HG03103 (cell line): Measurements from ENCODE around the gene ATG14.

ENCODE experiments used
- ATAC-seq: cut with Tn5 transposase; IDR thresholded peaks from one replicate; pipeline ENCODE4 v1.9.1; 2021; ENCODE audit warnings: low read depth; ENCODE audit not compliant: unreplicated experiment

ATG14 gene

GRCh38 chr14:55324812-55325211, 86.8 kb downstream of the ATG14 start:
- no peak for ATAC-seq

DNA sequence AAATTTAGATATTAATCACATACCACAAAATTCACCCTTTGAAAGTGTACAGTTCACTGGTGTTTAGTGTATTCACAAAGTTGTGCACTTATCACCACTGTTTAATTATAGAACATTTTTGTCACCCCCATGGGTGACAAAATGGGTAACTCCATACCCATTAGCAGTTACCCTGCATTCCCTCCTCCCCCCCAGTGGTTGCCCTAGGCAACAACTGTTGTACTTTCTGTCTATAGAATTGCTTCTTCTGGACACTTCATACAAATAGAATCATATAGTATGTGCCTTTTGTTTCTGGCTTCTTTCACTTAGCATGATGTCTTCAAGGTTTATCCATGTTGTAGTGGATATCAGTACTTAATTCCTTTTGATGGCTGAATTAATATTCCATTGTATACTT, 87.7 kb downstream of the ATG14 start:
- ATAC-seq: no peak

DNA sequence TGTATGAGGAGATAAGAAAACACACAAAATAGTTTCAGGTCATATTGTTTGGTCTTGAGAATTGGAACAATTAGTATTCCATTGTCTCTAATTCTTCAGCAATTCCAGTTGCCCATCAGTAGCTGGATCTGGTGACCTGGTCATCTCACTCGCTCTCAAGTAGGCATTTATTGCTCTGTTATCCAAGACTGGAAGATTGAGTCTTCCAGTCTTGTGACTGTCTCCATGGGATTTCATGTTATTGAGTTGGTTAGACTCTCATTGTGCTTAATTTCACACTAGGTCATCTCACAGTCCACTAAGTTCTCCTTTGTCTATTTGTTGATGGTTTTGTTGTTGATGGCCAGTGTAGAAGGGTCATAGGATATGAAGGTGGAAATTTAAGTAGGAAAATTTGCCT, 92.9 kb downstream of the ATG14 start:
- ATAC-seq: no peak

DNA sequence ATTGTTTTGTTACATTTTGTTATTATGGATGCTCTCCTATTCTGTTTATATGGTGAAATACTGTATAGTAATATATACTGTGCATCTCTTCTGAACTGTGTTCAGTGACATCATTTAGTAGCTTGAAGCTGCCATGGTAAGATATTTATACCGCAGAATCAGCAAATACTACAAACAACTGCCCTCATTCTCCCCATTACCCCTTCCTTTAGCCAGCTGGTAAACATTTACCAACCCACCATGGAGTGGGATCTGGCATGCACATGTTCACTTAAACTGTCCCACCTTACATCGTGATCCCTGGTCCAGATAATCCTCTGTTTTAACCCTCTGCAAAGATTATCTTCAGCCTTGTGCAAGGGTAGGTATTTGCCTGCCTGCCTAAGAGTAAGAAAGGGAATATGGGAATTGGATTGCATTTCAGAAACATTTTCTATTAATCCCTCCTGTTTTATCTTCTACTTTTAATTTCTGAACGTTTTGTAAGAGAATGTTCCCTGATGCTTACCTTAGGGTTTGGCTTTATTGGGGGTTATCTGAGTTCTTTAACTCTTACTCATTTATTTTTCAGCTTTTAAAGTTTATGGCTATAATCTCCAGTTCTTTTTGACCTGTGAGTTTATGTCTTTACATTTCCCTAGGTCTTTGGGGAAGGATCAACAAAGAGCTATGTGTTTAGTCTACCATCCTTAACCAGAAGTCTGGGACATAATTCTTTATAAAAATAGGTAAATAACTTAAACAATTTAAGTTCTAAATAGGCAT, 93.9 kb downstream of the ATG14 start:
- ATAC-seq: no peak

DNA sequence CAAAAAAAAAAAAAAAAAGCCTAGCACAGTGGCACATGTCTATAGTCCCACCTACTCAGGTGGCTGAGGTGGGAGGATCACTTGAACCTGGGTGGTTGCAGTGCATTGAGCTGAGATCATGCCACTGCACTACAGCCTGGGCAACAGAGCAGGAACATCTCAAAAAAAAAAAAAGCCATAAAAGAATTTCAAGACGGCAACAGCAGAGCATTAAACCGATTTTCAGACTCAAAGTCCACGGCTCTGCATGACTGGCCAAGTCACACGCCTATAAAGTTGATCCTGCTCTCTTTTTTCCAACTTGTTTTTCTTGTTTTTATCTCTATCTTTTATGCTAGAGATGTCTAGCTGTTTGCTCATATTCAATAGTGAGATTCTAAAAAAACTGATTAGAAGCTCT, 95.1 kb downstream of the ATG14 start:
- ATAC-seq: no peak
